Naive B cell (primary cell): ENCODE data around the gene UTRN. TPM values are rescaled to one million over a fixed set of nuclear protein-coding genes. Genes with fewer than 3 reads are reported as not detected.

Source experiments
- ATAC-seq, 2 donors: fragments of 150-1000 bp; cut with Tn5 transposase; 2 replicates each; pipeline ENCODE4 v1.10.0; 2021; ENCODE audit warnings: low read depth in 2 of 2, mild to moderate bottlenecking in 2 of 2, moderate library complexity in 2 of 2
- DNase-seq: peaks from one replicate; pipeline ENCODE4 v3.0.0; 2022
- H3K27ac Mint-ChIP-seq, 6 donors: one replicate each; pipeline ENCODE4 v1.8.0; 2020 to 2022; ENCODE audit warnings: mild to moderate bottlenecking in 6 of 6, mixed read lengths in 6 of 6, moderate library complexity in 5 of 6, inconsistent platforms in 2 of 6
- H3K27me3 Mint-ChIP-seq, 3 donors: one replicate each; pipeline ENCODE4 v1.8.0; 2021 to 2022; ENCODE audit warnings: mixed read lengths in 3 of 3, mild to moderate bottlenecking in 1 of 3
- H3K36me3 Mint-ChIP-seq, 2 donors: one replicate each; pipeline ENCODE4 v1.8.0; 2020 to 2022; ENCODE audit warnings: mixed read lengths in 2 of 2, inconsistent platforms in 1 of 2, mild to moderate bottlenecking in 1 of 2
- H3K4me1 Mint-ChIP-seq, 3 donors: one replicate each; pipeline ENCODE4 v1.8.0; 2020 to 2022; ENCODE audit warnings: mixed read lengths in 3 of 3, inconsistent platforms in 1 of 3, mild to moderate bottlenecking in 1 of 3, moderate library complexity in 1 of 3
- H3K4me3 Mint-ChIP-seq, 8 donors: one replicate each; pipeline ENCODE4 v1.8.0; 2020 to 2022; ENCODE audit warnings: mild to moderate bottlenecking in 8 of 8, mixed read lengths in 8 of 8, moderate library complexity in 8 of 8, inconsistent platforms in 2 of 8
- H3K9me3 Mint-ChIP-seq, 7 donors: one replicate each; pipeline ENCODE4 v1.8.0; 2020 to 2022; ENCODE audit warnings: mixed read lengths in 7 of 7, mild to moderate bottlenecking in 5 of 7, inconsistent platforms in 2 of 7, moderate library complexity in 1 of 7
- polyA plus RNA-seq, 6 donors: library from polyadenylated mRNA; unstranded; fragments of 300-500 nt; fragmentation: Illumina TruSeq; gene quantifications; one replicate each; pipeline ENCODE4 v1.2.3, GENCODE V29; 2021; ENCODE audit warnings: low read depth in 6 of 6

UTRN gene
- 100 to 1,000 TPM in 1 of 6 donors, 10 to 100 TPM in 5; 27.7 to 160 (median 73.1) TPM for polyA plus RNA-seq

GRCh38 chr6:144284783-144285547 is at the start of gene UTRN:
UTRN (plus strand) TSS chr6:144285335; CDS start chr6:144291829, 6,494 bp downstream.
- Mint-ChIP-seq H3K27ac (peak within 1 kb of the TSS; percentile 33 to 87 (median 62)), H3K27me3 (peaks cover 8 to 27% (median 16%) of the 10 kb centered on the region in 3 donors)

GRCh38 chr6:144244688-144245087 is 40.4 kb upstream of the UTRN start:
- Mint-ChIP-seq H3K4me3 (no peak overlapping the region), H3K27ac (peak overlapping the region in 1 of 6 donors; percentile 39), H3K9me3 (peaks cover 0 to 13% (median 4%) of the 10 kb centered on the region in 7 donors), H3K27me3 (peaks cover 7 to 17% (median 12%) of the 10 kb centered on the region in 3 donors), H3K36me3 (peaks cover 7 to 15% of the 10 kb centered on the region in 2 donors), H3K4me1 (peaks cover 2 to 12% (median 11%) of the 10 kb centered on the region in 3 donors)
- ATAC-seq (peak in 1 of 2 donors; percentile 18), DNase-seq (no peak)

More at GRCh38 chr6:144284783-144285547, at the start of gene UTRN:
- peaks cover 19 to 34% (median 24%) of the 10 kb centered on the region in 3 donors for H3K4me1 Mint-ChIP-seq
- H3K9me3 Mint-ChIP-seq = no peaks in the 10 kb centered on the region
- peak within 1 kb of the TSS; percentile 92 to 99 (median 96) for H3K4me3 Mint-ChIP-seq
- peak; percentile 56 to 60 for ATAC-seq
- H3K36me3 Mint-ChIP-seq = peaks cover 4% of the 10 kb centered on the region in 2 donors
- DNase-seq = peak; percentile 36

- Mint-ChIP-seq H3K4me3 (no peak overlapping the region), H3K27ac (no peak overlapping the region), H3K27me3 (peaks cover 7 to 21% (median 12%) of the 10 kb centered on the region in 3 donors), H3K4me1 (peaks cover 2 to 11% (median 10%) of the 10 kb centered on the region in 3 donors), H3K9me3 (peaks cover 0 to 13% (median 4%) of the 10 kb centered on the region in 7 donors), H3K36me3 (peaks cover 7 to 15% of the 10 kb centered on the region in 2 donors)
- no peak for DNase-seq
- ATAC-seq = no peak
Observed at GRCh38 chr6:144246988-144247387, 38.1 kb upstream of the UTRN start.

GRCh38 chr6:144248003-144248402 is 37.1 kb upstream of the UTRN start:
- H3K36me3 Mint-ChIP-seq = peaks cover 7 to 15% of the 10 kb centered on the region in 2 donors
- peaks cover 2 to 11% (median 10%) of the 10 kb centered on the region in 3 donors for H3K4me1 Mint-ChIP-seq
- ATAC-seq = no peak
- H3K9me3 Mint-ChIP-seq = peaks cover 0 to 13% (median 4%) of the 10 kb centered on the region in 7 donors
- H3K4me3 Mint-ChIP-seq = no peak overlapping the region
- peaks cover 7 to 21% (median 12%) of the 10 kb centered on the region in 3 donors for H3K27me3 Mint-ChIP-seq
- DNase-seq = no peak
- H3K27ac Mint-ChIP-seq = no peak overlapping the region

GRCh38 chr6:144248476-144249301 is 36.4 kb upstream of the UTRN start:
- H3K27me3 Mint-ChIP-seq = peaks cover 7 to 21% (median 12%) of the 10 kb centered on the region in 3 donors
- peaks cover 10 to 15% of the 10 kb centered on the region in 2 donors for H3K36me3 Mint-ChIP-seq
- no peak overlapping the region for H3K27ac Mint-ChIP-seq
- peaks cover 0 to 13% (median 4%) of the 10 kb centered on the region in 7 donors for H3K9me3 Mint-ChIP-seq
- peaks cover 2 to 11% (median 10%) of the 10 kb centered on the region in 3 donors for H3K4me1 Mint-ChIP-seq
- no peak overlapping the region for H3K4me3 Mint-ChIP-seq
- ATAC-seq (no peak), DNase-seq (no peak)

GRCh38 chr6:144250276-144250675 is 34.9 kb upstream of the UTRN start:
- peaks cover 10 to 15% of the 10 kb centered on the region in 2 donors for H3K36me3 Mint-ChIP-seq
- H3K27me3 Mint-ChIP-seq = peaks cover 7 to 21% (median 12%) of the 10 kb centered on the region in 3 donors
- peaks cover 0 to 13% (median 4%) of the 10 kb centered on the region in 7 donors for H3K9me3 Mint-ChIP-seq
- ATAC-seq = no peak
- no peak overlapping the region for H3K4me3 Mint-ChIP-seq
- H3K27ac Mint-ChIP-seq = peak overlapping the region in 1 of 6 donors; percentile 40
- DNase-seq = no peak
- peaks cover 0 to 10% (median 6%) of the 10 kb centered on the region in 3 donors for H3K4me1 Mint-ChIP-seq

- Mint-ChIP-seq H3K4me1 (peaks cover 0 to 3% (median 0%) of the 10 kb centered on the region in 3 donors), H3K27me3 (peaks cover 7 to 21% (median 10%) of the 10 kb centered on the region in 3 donors), H3K4me3 (no peak overlapping the region), H3K36me3 (peaks cover 0 to 3% of the 10 kb centered on the region in 2 donors), H3K9me3 (no peaks in the 10 kb centered on the region), H3K27ac (no peak overlapping the region)
- DNase-seq (no peak), ATAC-seq (no peak)
Observed at GRCh38 chr6:144252259-144252658, 32.9 kb upstream of the UTRN start.

GRCh38 chr6:144259986-144260385 is 25.1 kb upstream of the UTRN start:
- Mint-ChIP-seq H3K36me3 (no peaks in the 10 kb centered on the region), H3K4me3 (no peak overlapping the region), H3K27ac (no peak overlapping the region), H3K4me1 (peaks cover under 1 to 9% (median 7%) of the 10 kb centered on the region in 3 donors), H3K9me3 (peaks cover 0 to 4% (median 0%) of the 10 kb centered on the region in 7 donors), H3K27me3 (peaks cover 0 to 7% (median 0%) of the 10 kb centered on the region in 3 donors)
- DNase-seq (no peak), ATAC-seq (no peak)

GRCh38 chr6:144262470-144263369 is 22.4 kb upstream of the UTRN start:
- no peak for DNase-seq
- H3K36me3 Mint-ChIP-seq = no peaks in the 10 kb centered on the region
- H3K4me3 Mint-ChIP-seq = no peak overlapping the region
- H3K27ac Mint-ChIP-seq = peak overlapping the region in 1 of 6 donors; percentile 83
- H3K9me3 Mint-ChIP-seq = peaks cover 0 to 4% (median 0%) of the 10 kb centered on the region in 7 donors
- ATAC-seq = no peak
- no peaks in the 10 kb centered on the region for H3K27me3 Mint-ChIP-seq
- peaks cover 13 to 22% (median 17%) of the 10 kb centered on the region in 3 donors for H3K4me1 Mint-ChIP-seq

GRCh38 chr6:144263786-144264185 is 21.3 kb upstream of the UTRN start:
- H3K9me3 Mint-ChIP-seq = peaks cover 0 to 4% (median 0%) of the 10 kb centered on the region in 7 donors
- H3K36me3 Mint-ChIP-seq = no peaks in the 10 kb centered on the region
- DNase-seq = no peak
- H3K4me1 Mint-ChIP-seq = peaks cover 13 to 22% (median 19%) of the 10 kb centered on the region in 3 donors
- H3K27me3 Mint-ChIP-seq = no peaks in the 10 kb centered on the region
- no peak overlapping the region for H3K27ac Mint-ChIP-seq
- no peak for ATAC-seq
- H3K4me3 Mint-ChIP-seq = no peak overlapping the region

- no peak overlapping the region for H3K4me3 Mint-ChIP-seq
- ATAC-seq = no peak
- H3K9me3 Mint-ChIP-seq = peaks cover 0 to 4% (median 0%) of the 10 kb centered on the region in 7 donors
Observed at GRCh38 chr6:144264270-144265060, 20.7 kb upstream of the UTRN start.

GRCh38 chr6:144265061-144265357 is 20.1 kb upstream of the UTRN start:
- H3K36me3 Mint-ChIP-seq = no peaks in the 10 kb centered on the region
- H3K4me1 Mint-ChIP-seq = peaks cover 13 to 22% (median 20%) of the 10 kb centered on the region in 3 donors
- peak overlapping the region in 2 of 8 donors; percentile 16 to 25 for H3K4me3 Mint-ChIP-seq
- DNase-seq = no peak
- peaks cover 0 to 4% (median 0%) of the 10 kb centered on the region in 7 donors for H3K9me3 Mint-ChIP-seq
- no peaks in the 10 kb centered on the region for H3K27me3 Mint-ChIP-seq
- no peak for ATAC-seq
- peak overlapping the region in 4 of 6 donors; percentile 29 to 83 (median 57) for H3K27ac Mint-ChIP-seq

More at GRCh38 chr6:144264270-144265060, 20.7 kb upstream of the UTRN start:
- Mint-ChIP-seq H3K4me1 (peaks cover 13 to 22% (median 20%) of the 10 kb centered on the region in 3 donors), H3K36me3 (no peaks in the 10 kb centered on the region), H3K27ac (no peak overlapping the region), H3K27me3 (no peaks in the 10 kb centered on the region)
- no peak for DNase-seq
